CD8-positive, alpha-beta memory T cell (primary cell): ENCODE data around the gene FIGN. TPM values are rescaled to one million over a fixed set of nuclear protein-coding genes. Genes with fewer than 3 reads are reported as not detected.

Experiments
- CTCF ChIA-PET: fragments of 350-600 bp; sonication (Branson Sonifier 250); formaldehyde crosslinking; loops from one replicate; lab custom pipeline; 2021; ENCODE audit warnings: antibody characterized with exemption; lab: Charles Lee
- POLR2A ChIA-PET: fragments of 350-600 bp; sonication (Branson Sonifier 250); formaldehyde crosslinking; loops from one replicate; lab custom pipeline; 2021; ENCODE audit warnings: antibody characterized with exemption; lab: Charles Lee
- DNase-seq, 5 donors: peaks; one replicate each; pipeline versions ENCODE4 v3.0.0 to v3.0.0-alpha.2; 2020 to 2022; ENCODE audit warnings: mixed read lengths in 1 of 5
- H3K27ac ChIP-seq: one replicate; pipeline ENCODE4 v1.7.0; 2013; ENCODE audit warnings: low read depth, mild to moderate bottlenecking, low read length, moderate library complexity
- H3K27me3 ChIP-seq: 2 replicates; pipeline ENCODE4 v1.7.0; 2013; ENCODE audit warnings: low read length, mild to moderate bottlenecking; ENCODE audit not compliant: insufficient read depth, poor library complexity, severe bottlenecking
- H3K36me3 ChIP-seq: 2 replicates; pipeline ENCODE4 v1.7.0; 2013; ENCODE audit warnings: mild to moderate bottlenecking, low read length, moderate library complexity; ENCODE audit not compliant: insufficient read depth
- H3K4me1 ChIP-seq: 2 replicates; pipeline ENCODE4 v1.7.0; 2013; ENCODE audit warnings: mild to moderate bottlenecking, low read length, moderate library complexity; ENCODE audit not compliant: insufficient read depth
- H3K4me3 ChIP-seq: 2 replicates; pipeline ENCODE4 v1.7.0; 2013; ENCODE audit warnings: mild to moderate bottlenecking, low read length
- H3K9me3 ChIP-seq: 2 replicates; pipeline ENCODE4 v1.7.0; 2013; ENCODE audit warnings: mild to moderate bottlenecking, low read length
- H3K27ac Mint-ChIP-seq, 8 donors: one replicate each; pipeline ENCODE4 v1.8.0; 2020 to 2021; ENCODE audit warnings: mixed read lengths in 8 of 8, mild to moderate bottlenecking in 6 of 8, inconsistent platforms in 3 of 8, moderate library complexity in 3 of 8
- H3K27me3 Mint-ChIP-seq, 2 donors: one replicate each; pipeline ENCODE4 v1.8.0; 2020 to 2021; ENCODE audit warnings: mixed read lengths in 2 of 2, mild to moderate bottlenecking in 1 of 2, moderate library complexity in 1 of 2
- H3K36me3 Mint-ChIP-seq, 3 donors: one replicate each; pipeline ENCODE4 v1.8.0; 2020 to 2021; ENCODE audit warnings: mixed read lengths in 3 of 3, inconsistent platforms in 1 of 3, mild to moderate bottlenecking in 1 of 3
- H3K4me1 Mint-ChIP-seq, 3 donors: one replicate each; pipeline ENCODE4 v1.8.0; 2020 to 2021; ENCODE audit warnings: mixed read lengths in 3 of 3, inconsistent platforms in 1 of 3, mild to moderate bottlenecking in 1 of 3
- H3K4me3 Mint-ChIP-seq, 7 donors: one replicate each; pipeline ENCODE4 v1.8.0; 2020 to 2021; ENCODE audit warnings: mixed read lengths in 7 of 7, mild to moderate bottlenecking in 6 of 7, moderate library complexity in 4 of 7, inconsistent platforms in 2 of 7
- H3K9me3 Mint-ChIP-seq, 5 donors: one replicate each; pipeline ENCODE4 v1.8.0; 2020 to 2022; ENCODE audit warnings: mixed read lengths in 5 of 5, mild to moderate bottlenecking in 3 of 5, moderate library complexity in 2 of 5, inconsistent platforms in 1 of 5
- polyA plus RNA-seq: library from polyadenylated mRNA; unstranded; fragments of 300-500 nt; fragmentation: Illumina TruSeq; gene quantifications from one replicate; pipeline ENCODE4 v1.2.3, GENCODE V29; 2021
- total RNA-seq, 2 experiments: library from RNA; stranded (reverse); gene quantifications; one replicate each; pipeline ENCODE4 v1.2.3, GENCODE V29; 2021

The FIGN gene
- total and polyA plus RNA-seq, 3 experiments from 2014 or later: not detected

DNA sequence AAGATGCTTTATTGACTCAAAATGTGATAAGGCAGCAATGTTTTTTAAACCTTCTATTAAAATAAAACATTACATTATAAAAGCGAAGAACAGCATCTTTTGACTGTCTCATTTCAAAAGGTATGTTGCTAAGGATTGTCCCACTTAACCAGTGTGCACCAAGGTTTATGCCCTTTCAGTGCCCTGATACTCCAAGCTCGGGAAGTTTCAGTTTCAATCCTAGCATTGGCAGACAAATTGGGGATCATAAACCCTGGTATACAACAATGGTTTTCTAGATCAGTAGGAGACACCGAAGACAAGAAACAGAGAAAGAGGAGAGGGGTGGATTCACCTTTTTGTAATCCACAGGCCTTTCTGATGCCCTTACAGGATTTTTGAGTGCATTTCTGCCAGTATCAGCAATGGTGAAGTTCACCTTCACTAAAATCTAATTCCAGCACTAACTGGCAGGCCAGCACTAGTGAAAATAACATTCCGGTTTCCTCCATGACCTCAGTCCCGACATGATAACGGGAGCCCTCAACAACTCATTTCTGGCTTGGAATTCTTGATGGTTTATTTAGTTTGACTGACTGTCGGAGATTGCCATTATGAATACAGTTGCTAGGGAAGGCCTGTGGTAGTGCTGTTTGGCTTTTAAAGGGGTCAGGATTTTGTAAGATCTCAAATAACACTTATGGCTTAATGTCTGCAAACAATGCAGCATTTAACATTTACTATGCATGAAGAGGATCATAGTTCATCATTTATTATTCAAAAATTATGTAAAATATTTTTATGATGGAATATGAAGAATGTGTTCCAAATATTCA, 33.3 kb upstream of the FIGN start:
- Histone ChIP-seq H3K27ac (no peak overlapping the region), H3K4me1 (no peaks in the 10 kb centered on the region), H3K9me3 (no peaks in the 10 kb centered on the region), H3K27me3 (no peaks in the 10 kb centered on the region), H3K4me3 (no peak overlapping the region), H3K36me3 (no peaks in the 10 kb centered on the region)
- Mint-ChIP-seq H3K9me3 (peaks cover 0 to 23% (median 7%) of the 10 kb centered on the region in 5 donors), H3K27ac (no peak overlapping the region), H3K4me3 (no peak overlapping the region), H3K27me3 (no peaks in the 10 kb centered on the region), H3K36me3 (no peaks in the 10 kb centered on the region), H3K4me1 (no peaks in the 10 kb centered on the region)
- no peak for DNase-seq
- ChIA-PET POLR2A (no interaction called here), CTCF (no interaction called here)

- POLR2A ChIA-PET: no interaction called here
- Mint-ChIP-seq H3K9me3 (peaks cover 0 to 28% (median 4%) of the 10 kb centered on the region in 5 donors), H3K27me3 (no peaks in the 10 kb centered on the region), H3K27ac (no peak overlapping the region), H3K4me1 (no peaks in the 10 kb centered on the region), H3K4me3 (no peak overlapping the region), H3K36me3 (no peaks in the 10 kb centered on the region)
- Histone ChIP-seq H3K9me3 (no peaks in the 10 kb centered on the region), H3K4me3 (no peak overlapping the region), H3K27me3 (no peaks in the 10 kb centered on the region), H3K4me1 (no peaks in the 10 kb centered on the region), H3K27ac (no peak overlapping the region), H3K36me3 (no peaks in the 10 kb centered on the region)
- DNase-seq: no peak
- CTCF ChIA-PET: no interaction called here
These were observed 31.3 kb upstream of the FIGN start for GRCh38 chr2:163767097-163767496.

DNA sequence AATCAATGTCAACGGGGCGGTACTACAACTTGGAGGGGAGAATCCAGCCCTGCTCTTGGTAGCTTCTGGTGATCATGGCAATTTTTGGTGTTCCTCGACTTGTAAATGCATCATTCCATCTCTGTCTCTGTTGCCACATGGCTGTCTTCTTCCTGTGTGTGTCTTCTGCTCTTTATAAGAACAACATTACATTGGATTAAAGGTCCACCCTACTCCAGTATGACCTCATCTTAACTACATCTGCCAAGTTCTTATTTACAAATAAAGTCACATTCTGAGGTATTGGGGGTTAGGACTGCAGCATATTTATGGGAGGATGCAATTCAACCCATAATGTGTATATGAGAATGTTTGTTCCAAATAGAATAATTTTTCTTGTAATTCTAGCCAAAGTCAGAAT, 28.8 kb upstream of the FIGN start:
- peaks cover 0 to 29% (median 2%) of the 10 kb centered on the region in 5 donors for H3K9me3 Mint-ChIP-seq
- H3K4me3 ChIP-seq: no peak overlapping the region
- CTCF ChIA-PET: no interaction called here

DNA sequence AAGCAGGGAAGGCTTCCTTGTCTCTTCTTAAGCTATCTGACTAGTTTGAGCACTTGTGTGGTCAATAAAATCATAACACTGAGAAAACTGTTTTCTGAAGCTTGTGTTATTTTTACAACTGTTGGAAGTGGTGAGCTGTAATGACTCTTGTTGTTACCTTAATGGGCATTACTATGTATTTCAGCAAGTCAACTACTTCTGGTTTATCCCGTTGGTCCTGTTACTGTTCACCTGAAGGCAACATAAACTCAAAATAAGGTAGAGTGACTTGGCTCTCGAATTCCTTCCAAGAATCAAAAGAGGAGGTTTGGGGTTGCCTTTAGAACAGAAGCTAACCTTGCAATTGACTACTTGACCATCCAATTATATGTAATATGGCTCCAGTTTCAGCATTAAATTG, 23.2 kb upstream of the FIGN start:
- Mint-ChIP-seq H3K9me3 (peaks cover 2 to 40% (median 4%) of the 10 kb centered on the region in 5 donors), H3K27ac (no peak overlapping the region), H3K36me3 (no peaks in the 10 kb centered on the region), H3K4me3 (no peak overlapping the region), H3K4me1 (no peaks in the 10 kb centered on the region), H3K27me3 (no peaks in the 10 kb centered on the region)
- Histone ChIP-seq H3K4me1 (no peaks in the 10 kb centered on the region), H3K4me3 (no peak overlapping the region), H3K9me3 (no peaks in the 10 kb centered on the region), H3K27me3 (no peaks in the 10 kb centered on the region), H3K36me3 (no peaks in the 10 kb centered on the region), H3K27ac (no peak overlapping the region)
- POLR2A ChIA-PET: no interaction called here
- no peak for DNase-seq
- CTCF ChIA-PET: no interaction called here

More for the DNA sequence above, 28.8 kb upstream of the FIGN start:
- H3K27ac ChIP-seq: no peak overlapping the region
- Mint-ChIP-seq H3K4me1 (no peaks in the 10 kb centered on the region), H3K27me3 (no peaks in the 10 kb centered on the region), H3K4me3 (no peak overlapping the region), H3K27ac (no peak overlapping the region), H3K36me3 (no peaks in the 10 kb centered on the region)
- no peaks in the 10 kb centered on the region for H3K4me1 ChIP-seq
- no peak for DNase-seq
- POLR2A ChIA-PET: no interaction called here
- H3K36me3 ChIP-seq: no peaks in the 10 kb centered on the region
- H3K27me3 ChIP-seq: no peaks in the 10 kb centered on the region
- no peaks in the 10 kb centered on the region for H3K9me3 ChIP-seq

- no peak overlapping the region for H3K27ac Mint-ChIP-seq
- H3K27me3 Mint-ChIP-seq: no peaks in the 10 kb centered on the region
- Histone ChIP-seq H3K27me3 (no peaks in the 10 kb centered on the region), H3K9me3 (no peaks in the 10 kb centered on the region), H3K27ac (no peak overlapping the region), H3K36me3 (no peaks in the 10 kb centered on the region), H3K4me3 (no peak overlapping the region), H3K4me1 (no peaks in the 10 kb centered on the region)
- H3K4me3 Mint-ChIP-seq: no peak overlapping the region
- H3K4me1 Mint-ChIP-seq: no peaks in the 10 kb centered on the region
- ChIA-PET CTCF (no interaction called here), POLR2A (no interaction called here)
- peaks cover 2 to 40% (median 4%) of the 10 kb centered on the region in 5 donors for H3K9me3 Mint-ChIP-seq
- no peak for DNase-seq
- H3K36me3 Mint-ChIP-seq: no peaks in the 10 kb centered on the region
These were observed 22.0 kb upstream of the FIGN start for GRCh38 chr2:163757814-163758213.

- Mint-ChIP-seq H3K36me3 (no peaks in the 10 kb centered on the region), H3K4me3 (no peak overlapping the region)
These were observed 20.8 kb upstream of the FIGN start for GRCh38 chr2:163756588-163756987.

GRCh38 chr2:163755366-163755765, 19.6 kb upstream of the FIGN start:
- no peak overlapping the region for H3K27ac Mint-ChIP-seq
- CTCF ChIA-PET: no interaction called here

More at GRCh38 chr2:163756588-163756987, 20.8 kb upstream of the FIGN start:
- no peaks in the 10 kb centered on the region for H3K36me3 ChIP-seq
- Mint-ChIP-seq H3K27ac (no peak overlapping the region), H3K4me1 (no peaks in the 10 kb centered on the region), H3K9me3 (peaks cover 2 to 35% (median 4%) of the 10 kb centered on the region in 5 donors), H3K27me3 (no peaks in the 10 kb centered on the region)
- CTCF ChIA-PET: no interaction called here
- POLR2A ChIA-PET: no interaction called here
- H3K9me3 ChIP-seq: no peaks in the 10 kb centered on the region
- no peaks in the 10 kb centered on the region for H3K27me3 ChIP-seq
- no peak for DNase-seq
- H3K27ac ChIP-seq: no peak overlapping the region
- H3K4me3 ChIP-seq: no peak overlapping the region
- H3K4me1 ChIP-seq: no peaks in the 10 kb centered on the region

GRCh38 chr2:163753726-163754125, 17.9 kb upstream of the FIGN start:
- H3K4me3 ChIP-seq: no peak overlapping the region
- no peak overlapping the region for H3K27ac Mint-ChIP-seq
- no peaks in the 10 kb centered on the region for H3K4me1 Mint-ChIP-seq
- H3K27ac ChIP-seq: no peak overlapping the region
- H3K9me3 ChIP-seq: no peaks in the 10 kb centered on the region
- no peaks in the 10 kb centered on the region for H3K27me3 Mint-ChIP-seq
- peaks cover 2 to 26% (median 6%) of the 10 kb centered on the region in 5 donors for H3K9me3 Mint-ChIP-seq
- no peaks in the 10 kb centered on the region for H3K27me3 ChIP-seq
- no peak overlapping the region for H3K4me3 Mint-ChIP-seq
- POLR2A ChIA-PET: no interaction called here
- no peaks in the 10 kb centered on the region for H3K36me3 ChIP-seq
- no peaks in the 10 kb centered on the region for H3K36me3 Mint-ChIP-seq
- CTCF ChIA-PET: no interaction called here
- no peak for DNase-seq
- H3K4me1 ChIP-seq: no peaks in the 10 kb centered on the region

More at GRCh38 chr2:163755366-163755765, 19.6 kb upstream of the FIGN start:
- Mint-ChIP-seq H3K36me3 (no peaks in the 10 kb centered on the region), H3K27me3 (no peaks in the 10 kb centered on the region), H3K9me3 (peaks cover 2 to 31% (median 6%) of the 10 kb centered on the region in 5 donors), H3K4me1 (no peaks in the 10 kb centered on the region), H3K4me3 (no peak overlapping the region)
- H3K4me3 ChIP-seq: no peak overlapping the region
- no peaks in the 10 kb centered on the region for H3K27me3 ChIP-seq
- no peak overlapping the region for H3K27ac ChIP-seq
- H3K4me1 ChIP-seq: no peaks in the 10 kb centered on the region
- no peaks in the 10 kb centered on the region for H3K36me3 ChIP-seq
- DNase-seq: no peak
- no peaks in the 10 kb centered on the region for H3K9me3 ChIP-seq
- POLR2A ChIA-PET: no interaction called here
